ENCODE data around the gene SIGLEC14.
"Not testable (repeated sequence)": the region's sequence is repeated elsewhere in the genome, so short reads cannot be mapped to it uniquely, and the experiment has no call there.

Gene SIGLEC14

GRCh38 chr19:51668216-51668615 is 21.6 kb upstream of the SIGLEC14 start:
- no peak for DNase-seq (ENCODE audit: low read depth)

- no peak for DNase-seq (ENCODE audit: low read depth)
Observed at GRCh38 chr19:51664997-51665396, 18.4 kb upstream of the SIGLEC14 start.

GRCh38 chr19:51664131-51664530 is 17.5 kb upstream of the SIGLEC14 start:
- DNase-seq (ENCODE audit: low read depth), result no peak

GRCh38 chr19:51663650-51664049 is 17.0 kb upstream of the SIGLEC14 start:
- DNase-seq (ENCODE audit: low read depth), result no peak

- DNase-seq (ENCODE audit: low read depth), result no peak
Observed at GRCh38 chr19:51660975-51661600, 14.5 kb upstream of the SIGLEC14 start.

- no peak for DNase-seq (ENCODE audit: low read depth)
Observed at GRCh38 chr19:51654783-51655182, 8.2 kb upstream of the SIGLEC14 start.

DNA sequence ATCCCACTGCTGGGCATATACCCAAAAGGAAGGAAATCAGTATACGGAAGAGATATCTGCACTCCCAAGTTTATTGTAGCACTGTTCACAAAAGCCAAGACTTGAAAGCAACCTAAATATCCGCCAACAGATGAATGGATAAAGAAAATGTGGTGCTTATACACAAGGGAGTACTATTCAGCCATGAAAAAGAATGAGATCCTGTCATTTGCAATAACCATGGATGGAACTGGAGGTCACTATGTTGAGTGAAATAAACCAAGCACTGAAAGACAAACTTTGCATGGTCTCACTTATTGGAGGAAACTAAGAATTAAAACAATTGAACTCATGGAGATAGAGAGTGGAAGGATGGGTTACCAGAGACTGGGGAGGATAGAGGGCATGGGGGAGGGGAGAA is 6.5 kb upstream of the SIGLEC14 start:
- DNase-seq (ENCODE audit: low read depth), result no peak

- no peak for DNase-seq (ENCODE audit: low read depth)
Observed at GRCh38 chr19:51652266-51652665, 5.6 kb upstream of the SIGLEC14 start.

DNA sequence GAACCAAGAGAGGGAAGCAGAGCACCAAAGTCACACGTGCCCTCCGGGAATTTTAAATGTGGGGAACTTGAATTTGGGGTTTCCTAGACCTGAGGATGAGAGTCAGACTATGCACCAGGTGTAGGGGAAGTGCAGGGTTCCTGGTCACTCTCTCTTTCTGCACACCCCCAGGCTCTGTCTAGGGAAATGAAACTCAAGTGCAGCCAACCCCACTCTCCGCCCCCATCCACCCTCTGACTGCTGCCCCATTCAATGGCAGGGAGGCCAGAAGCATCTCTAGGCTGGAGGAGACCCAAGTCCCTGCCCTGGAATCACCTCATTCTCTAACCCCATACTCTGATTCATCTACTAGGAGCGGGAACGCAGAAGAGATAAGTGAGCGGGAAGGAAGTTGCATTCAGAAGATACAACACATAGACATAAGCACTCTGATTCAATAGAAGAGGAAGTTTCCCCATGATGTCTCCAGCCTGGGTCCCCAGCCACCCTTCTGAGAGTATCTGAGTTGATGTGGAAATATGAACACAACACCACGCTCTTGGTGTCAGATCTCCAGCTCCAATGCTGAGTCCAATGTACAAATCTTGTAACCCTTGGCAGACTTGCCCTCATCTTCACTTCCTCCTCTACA is 4.7 kb upstream of the SIGLEC14 start:
- no peak for DNase-seq (ENCODE audit: low read depth)

- no peak for DNase-seq (ENCODE audit: low read depth)
Observed at GRCh38 chr19:51647318-51647717, 693 bp upstream of the SIGLEC14 start.

DNA sequence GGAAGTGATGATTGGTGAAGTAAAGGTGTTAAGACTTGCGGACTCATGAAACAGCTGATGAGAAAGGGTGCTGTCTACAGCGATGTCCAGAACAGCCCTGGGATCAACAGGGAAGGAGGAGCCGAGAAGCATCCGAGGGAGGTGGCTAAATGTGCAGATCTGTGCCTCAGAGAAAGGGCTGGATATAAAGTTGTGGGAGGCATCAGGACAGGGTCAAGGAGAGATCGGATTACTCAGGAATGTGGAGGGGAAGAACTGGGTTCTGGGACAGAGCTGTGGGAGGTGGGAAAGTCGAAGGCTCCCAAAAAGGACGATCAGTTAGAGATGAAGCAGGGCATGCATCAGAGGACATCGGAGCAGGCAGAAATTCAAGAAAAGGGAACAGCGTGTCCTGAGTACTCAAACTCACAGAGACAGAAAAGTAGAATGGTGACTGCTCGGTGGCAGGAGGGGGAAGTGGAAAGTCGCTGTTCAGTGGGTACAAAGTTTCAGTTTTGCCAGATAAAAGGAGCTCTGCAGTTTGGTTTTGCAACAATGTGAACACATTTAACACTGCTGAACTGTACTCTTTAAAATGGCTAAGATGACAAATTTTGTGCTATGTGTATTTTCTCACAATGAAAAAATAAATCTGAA is 1.9 kb downstream of the SIGLEC14 start:
- DNase-seq (ENCODE audit: low read depth), result no peak

DNA sequence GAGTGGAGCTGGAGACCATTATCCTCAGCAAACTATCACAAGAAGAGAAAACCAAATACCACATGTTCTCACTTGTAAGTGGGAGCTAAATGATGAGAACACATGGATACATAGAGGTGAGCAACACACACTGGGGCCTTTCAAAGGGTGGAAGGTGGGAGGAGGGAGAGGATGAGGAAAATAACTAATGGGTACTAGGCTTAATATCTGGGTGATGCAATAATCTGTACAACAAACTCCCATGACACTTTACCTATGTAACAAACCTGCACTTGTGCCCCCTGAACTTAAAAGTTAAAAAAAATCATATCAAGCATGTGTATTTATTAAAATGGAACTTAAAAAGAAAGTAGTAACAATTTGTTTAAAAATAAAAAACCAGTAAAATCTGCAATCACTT is 5.0 kb downstream of the SIGLEC14 start:
- DNase-seq (ENCODE audit: low read depth), result no peak

DNA sequence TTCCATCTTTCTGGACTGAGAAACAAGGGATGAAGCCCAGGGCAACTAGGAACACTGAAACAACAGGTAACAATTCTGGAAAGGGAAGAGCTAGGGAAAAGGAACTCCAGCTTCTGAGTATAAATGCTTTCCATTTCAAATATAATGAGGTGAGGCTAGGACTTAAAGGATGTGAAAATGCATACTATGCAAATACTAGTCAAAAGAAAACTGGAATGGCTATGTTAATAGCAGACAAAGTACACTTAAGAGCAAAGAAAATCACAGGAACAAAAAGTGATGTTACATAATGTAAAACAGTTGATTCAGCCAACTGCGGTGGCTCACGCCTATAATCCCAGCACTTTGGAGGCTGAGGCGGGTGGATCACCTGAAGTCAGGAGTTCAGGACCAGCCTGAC is 6.2 kb downstream of the SIGLEC14 start:
- no peak for DNase-seq (ENCODE audit: low read depth)

- no peak for DNase-seq (ENCODE audit: low read depth)
Observed at GRCh38 chr19:51639916-51640315, 6.7 kb downstream of the SIGLEC14 start.

- no peak for DNase-seq (ENCODE audit: low read depth)
Observed at GRCh38 chr19:51637362-51637978, 9.2 kb downstream of the SIGLEC14 start.

DNA sequence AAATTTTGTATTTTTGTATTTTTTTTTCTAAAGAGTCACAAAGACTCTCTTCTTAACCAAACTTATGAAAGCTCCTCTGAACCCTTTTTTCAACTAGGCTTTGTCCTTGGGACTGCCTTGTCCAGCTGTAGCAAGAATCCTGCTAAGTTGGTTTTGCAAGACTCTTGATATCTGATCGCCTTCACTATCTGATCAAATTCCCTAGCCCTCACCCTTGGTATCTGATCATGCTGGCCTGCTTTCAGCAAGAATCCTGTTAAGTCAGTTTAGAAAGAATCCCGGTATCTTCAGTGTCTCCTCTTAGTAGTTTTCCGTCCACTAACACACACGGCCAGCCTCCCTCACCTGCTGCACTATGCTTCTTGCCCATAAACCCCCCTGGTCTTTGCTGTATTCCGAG is 14.5 kb downstream of the SIGLEC14 start:
- no peak for DNase-seq (ENCODE audit: low read depth)

DNA sequence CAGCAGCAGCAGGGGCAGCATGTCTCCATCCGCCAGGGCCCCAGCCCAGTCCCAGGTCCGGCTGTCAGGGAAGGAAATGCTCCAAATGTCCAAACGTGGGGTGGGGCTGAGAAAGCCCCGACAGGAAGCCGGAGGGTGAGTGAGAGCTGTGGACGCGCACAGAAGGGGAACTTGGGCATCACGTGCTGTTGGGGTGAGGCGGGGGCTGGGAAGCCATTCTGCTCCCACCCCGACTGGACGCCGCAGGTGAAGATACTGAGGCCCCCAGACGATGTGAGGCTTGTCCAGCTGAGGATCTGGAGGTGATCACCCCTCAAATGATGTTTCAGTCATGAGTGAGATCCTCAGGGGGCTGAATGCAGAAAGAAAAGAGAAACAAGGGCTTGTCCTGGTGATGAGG is 16.3 kb downstream of the SIGLEC14 start, which contains the start of gene SIGLEC5:
Gene SIGLEC5 (minus strand): TSS at position 87 of the 400 bp plus-strand sequence. CDS start 66 bp downstream, at position 21.
- DNase-seq (ENCODE audit: low read depth), result not testable (repeated sequence)

GRCh38 chr19:51628153-51628939 is 18.3 kb downstream of the SIGLEC14 start:
- no peak for DNase-seq (ENCODE audit: low read depth)

DNA sequence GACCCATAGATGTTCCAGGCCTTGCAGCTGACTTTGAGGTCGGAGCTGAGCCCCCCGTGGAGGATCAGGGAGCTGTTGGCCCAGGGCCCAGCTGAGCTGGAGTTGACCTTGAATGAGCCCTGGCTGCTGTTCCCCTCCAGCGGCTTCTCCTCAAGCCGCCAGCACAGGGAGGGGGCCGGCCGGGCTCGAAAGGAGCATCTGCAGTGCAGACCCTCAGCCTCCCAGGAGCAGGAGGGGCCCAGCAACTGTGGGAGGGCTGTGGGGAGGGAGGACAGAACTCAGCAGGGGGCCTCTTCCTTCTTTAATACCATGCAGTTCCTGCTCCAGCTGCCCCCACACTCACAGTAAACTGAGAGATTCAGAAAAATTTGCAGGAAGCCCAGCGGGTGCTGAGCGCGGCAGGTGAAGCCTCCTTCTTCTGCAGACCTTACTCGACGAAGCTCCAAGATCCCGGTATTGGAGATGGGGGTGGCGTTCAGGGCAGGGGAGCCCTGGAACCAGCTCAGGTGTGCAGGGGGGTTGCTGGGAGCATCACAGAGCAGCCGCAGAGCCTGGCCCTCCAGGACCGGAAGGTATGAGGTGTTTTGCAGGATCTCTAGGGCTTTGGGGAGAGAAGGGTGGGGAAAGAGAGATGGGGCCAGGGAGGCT is 19.0 kb downstream of the SIGLEC14 start:
- no peak for DNase-seq (ENCODE audit: low read depth)

DNA sequence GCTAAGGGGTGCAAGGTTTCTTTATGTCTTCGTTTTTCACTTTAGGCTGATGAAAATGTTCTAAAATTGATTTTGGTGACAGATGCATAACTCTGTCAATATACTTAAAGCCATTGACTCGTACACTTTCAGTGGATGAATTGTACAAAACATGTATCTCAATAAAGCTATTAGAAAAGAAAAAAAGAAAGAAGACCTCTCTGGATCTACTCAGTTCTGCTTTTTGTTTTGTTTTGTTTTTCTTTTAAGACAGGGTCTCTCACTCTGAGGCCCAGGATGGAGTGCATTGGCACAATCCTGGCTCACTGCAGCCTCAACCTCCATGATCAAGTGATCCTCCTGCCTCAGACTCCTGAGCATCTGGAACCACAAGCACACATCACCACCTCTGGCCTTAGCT is 19.9 kb downstream of the SIGLEC14 start:
- no peak for DNase-seq (ENCODE audit: low read depth)

- no peak for DNase-seq (ENCODE audit: low read depth)
Observed at GRCh38 chr19:51621178-51621577, 25.4 kb downstream of the SIGLEC14 start.

- no peak for DNase-seq (ENCODE audit: low read depth)
Observed at GRCh38 chr19:51615991-51616390, 30.6 kb downstream of the SIGLEC14 start.
